Sigmoid colon (tissue), 7 donors: Measurements from ENCODE around the gene CHRNA7. TPM values are rescaled to one million over a fixed set of nuclear protein-coding genes. Genes with fewer than 3 reads are reported as not detected.

Experiments
- DNase-seq: peaks from one replicate; pipeline ENCODE4 v3.0.0-alpha.2; 2019
- H3K27ac ChIP-seq, 4 donors: fragments of 200-600 bp; sonication (generic); one replicate each; pipeline ENCODE4 v1.5.1; 2016 to 2019; ENCODE audit warnings: mild to moderate bottlenecking in 1 of 4
- H3K27me3 ChIP-seq, 3 donors: fragments of 200-600 bp; sonication (generic); one replicate each; pipeline ENCODE4 v1.5.1; 2019; ENCODE audit warnings: mild to moderate bottlenecking in 1 of 3
- H3K36me3 ChIP-seq, 4 donors: fragments of 200-600 bp; sonication (generic); one replicate each; pipeline ENCODE4 v1.5.1; 2016 to 2019
- H3K4me1 ChIP-seq, 4 donors: fragments of 200-600 bp; sonication (generic); one replicate each; pipeline ENCODE4 v1.5.1; 2017 to 2019
- H3K4me3 ChIP-seq, 4 donors: fragments of 200-600 bp; sonication (generic); one replicate each; pipeline ENCODE4 v1.5.1; 2017 to 2019; ENCODE audit warnings: mild to moderate bottlenecking in 2 of 4, moderate library complexity in 1 of 4
- H3K9me3 ChIP-seq, 4 donors: fragments of 200-600 bp in 3 of 4; sonication (generic) in 3 of 4; one replicate each; pipeline versions ENCODE4 v1.5.1 to v1.6.1; 2013 to 2019
- EP300 ChIP-seq, 4 donors: sonication (generic); formaldehyde crosslinking; IDR thresholded peaks; one replicate each; pipeline ENCODE4 v1.6.1; 2017; ENCODE audit warnings: antibody characterized with exemption in 4 of 4
- POLR2A ChIP-seq, 2 donors: fragments of 450-650 bp; IDR thresholded peaks; one replicate each; pipeline ENCODE4 v1.6.1; 2016; ENCODE audit warnings: antibody characterized with exemption in 2 of 2, mild to moderate bottlenecking in 2 of 2, moderate library complexity in 2 of 2
- POLR2AphosphoS5 ChIP-seq, 4 donors: sonication (generic); formaldehyde crosslinking; IDR thresholded peaks; one replicate each; pipeline ENCODE4 v1.6.1; 2017; ENCODE audit warnings: antibody characterized with exemption in 4 of 4
- WGBS, 2 donors: extraction: QIAGEN DNeasy Blood & Tissue Kit; methylation state at CpG; one replicate each; pipeline ENCODE4 v1.1.7; 2013; 5-methylcytosine and 5-hydroxymethylcytosine counted together
- intact Hi-C: fragments of 100-400 bp; cut with DNase I; formaldehyde crosslinking; loops from one replicate; pipeline ENCODE4 v1.15.1; 2023
- polyA plus RNA-seq, 3 donors: library from polyadenylated mRNA; stranded (reverse); fragments of 200-250 nt; gene quantifications; one replicate each; pipeline ENCODE4 v1.2.3, GENCODE V29; 2013
- total RNA-seq, 4 donors: library from RNA; depleted of rRNA; stranded (reverse); fragments of >200 nt; gene quantifications; one replicate each; pipeline ENCODE4 v1.1.0, GENCODE V29; 2016
- TF ChIP-seq, protein P1 (sequence below), 4 experiments: fragments of 450-650 bp in 3 of 4; fragments of 200-600 bp in 1 of 4; IDR thresholded peaks; one replicate each; pipeline ENCODE4 v1.5.1; 2016 to 2019; ENCODE audit warnings: antibody characterized with exemption in 4 of 4, mild to moderate bottlenecking in 3 of 4, moderate library complexity in 2 of 4
- donor health status: healthy with polysubstance abuse.
- donor health status: Bipolar disorder and iron deficiency.
- donor health status: healthy.

CHRNA7 gene
- total and polyA plus RNA-seq, 7 donors = 0.54 to 7.8 (median 1.4) TPM; not detected in 1

DNA sequence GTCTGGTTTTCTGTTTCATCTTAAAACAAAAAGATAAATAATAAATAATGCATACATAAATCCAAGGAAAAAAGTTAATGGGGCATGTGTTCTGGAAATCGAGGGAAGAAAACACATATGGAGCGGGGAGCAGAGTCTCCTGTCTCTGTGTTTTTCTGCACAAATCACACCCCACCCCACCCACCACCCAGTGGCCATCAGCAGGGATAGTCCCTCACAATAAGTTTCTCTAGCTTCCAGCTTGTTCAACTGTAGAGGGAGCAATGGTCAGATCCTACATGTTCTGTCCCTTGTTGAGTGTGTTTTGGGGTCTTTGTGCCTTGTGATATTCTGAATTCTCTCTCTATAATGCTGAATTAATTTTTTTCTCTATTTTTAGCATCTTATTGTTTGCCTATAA, 26.8 kb upstream of the CHRNA7 start:
- H3K9me3 ChIP-seq = no peaks in the 10 kb centered on the region
- intact Hi-C loops = no loop called here
- TF ChIP-seq EP300 (IDR thresholded peaks at IDR 0.05) (no peak), POLR2AphosphoS5 (IDR thresholded peaks at IDR 0.05) (no peak), POLR2A (IDR thresholded peaks at IDR 0.05) (no peak)
- TF ChIP-seq, protein P1, sequence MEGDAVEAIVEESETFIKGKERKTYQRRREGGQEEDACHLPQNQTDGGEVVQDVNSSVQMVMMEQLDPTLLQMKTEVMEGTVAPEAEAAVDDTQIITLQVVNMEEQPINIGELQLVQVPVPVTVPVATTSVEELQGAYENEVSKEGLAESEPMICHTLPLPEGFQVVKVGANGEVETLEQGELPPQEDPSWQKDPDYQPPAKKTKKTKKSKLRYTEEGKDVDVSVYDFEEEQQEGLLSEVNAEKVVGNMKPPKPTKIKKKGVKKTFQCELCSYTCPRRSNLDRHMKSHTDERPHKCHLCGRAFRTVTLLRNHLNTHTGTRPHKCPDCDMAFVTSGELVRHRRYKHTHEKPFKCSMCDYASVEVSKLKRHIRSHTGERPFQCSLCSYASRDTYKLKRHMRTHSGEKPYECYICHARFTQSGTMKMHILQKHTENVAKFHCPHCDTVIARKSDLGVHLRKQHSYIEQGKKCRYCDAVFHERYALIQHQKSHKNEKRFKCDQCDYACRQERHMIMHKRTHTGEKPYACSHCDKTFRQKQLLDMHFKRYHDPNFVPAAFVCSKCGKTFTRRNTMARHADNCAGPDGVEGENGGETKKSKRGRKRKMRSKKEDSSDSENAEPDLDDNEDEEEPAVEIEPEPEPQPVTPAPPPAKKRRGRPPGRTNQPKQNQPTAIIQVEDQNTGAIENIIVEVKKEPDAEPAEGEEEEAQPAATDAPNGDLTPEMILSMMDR (IDR thresholded peaks at IDR 0.05) = no peak
- H3K27me3 ChIP-seq = no peaks in the 10 kb centered on the region
- 84 to 90% methylated on average over 2 of the region's 2 CpGs for WGBS, 2 donors
- no peaks in the 10 kb centered on the region for H3K4me1 ChIP-seq
- H3K27ac ChIP-seq = no peak overlapping the region
- no peaks in the 10 kb centered on the region for H3K36me3 ChIP-seq
- H3K4me3 ChIP-seq = no peak overlapping the region
- no peak for DNase-seq

DNA sequence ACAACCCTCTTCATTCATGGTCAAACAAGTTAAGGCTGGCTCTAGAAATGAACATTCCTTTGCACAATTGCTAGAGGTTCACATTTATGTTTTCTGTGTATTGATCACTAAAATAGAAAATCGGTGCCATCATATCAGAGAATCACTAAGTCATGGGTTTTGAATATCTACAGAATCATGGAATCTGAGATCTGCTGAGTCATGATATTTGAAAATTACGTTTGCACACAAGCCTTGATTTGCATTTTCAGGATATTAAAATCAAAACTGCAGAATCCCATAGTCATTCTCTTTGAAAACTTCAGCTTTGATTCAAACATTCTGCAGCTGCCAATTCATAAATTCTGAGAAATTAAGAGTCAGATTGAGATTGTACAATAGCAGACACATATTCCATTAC, 26.1 kb upstream of the CHRNA7 start:
- 69 to 73% methylated on average over 2 of the region's 2 CpGs for WGBS, 2 donors
- TF ChIP-seq EP300 (IDR thresholded peaks at IDR 0.05) = no peak
- TF ChIP-seq, protein P1 (IDR thresholded peaks at IDR 0.05) = no peak
- TF ChIP-seq POLR2A (IDR thresholded peaks at IDR 0.05) = no peak
- TF ChIP-seq POLR2AphosphoS5 (IDR thresholded peaks at IDR 0.05) = no peak
- Histone ChIP-seq H3K9me3 (no peaks in the 10 kb centered on the region), H3K27ac (no peak overlapping the region), H3K27me3 (no peaks in the 10 kb centered on the region), H3K4me1 (no peaks in the 10 kb centered on the region), H3K36me3 (no peaks in the 10 kb centered on the region), H3K4me3 (no peak overlapping the region)
- intact Hi-C loops = no loop called here
- DNase-seq = no peak

DNA sequence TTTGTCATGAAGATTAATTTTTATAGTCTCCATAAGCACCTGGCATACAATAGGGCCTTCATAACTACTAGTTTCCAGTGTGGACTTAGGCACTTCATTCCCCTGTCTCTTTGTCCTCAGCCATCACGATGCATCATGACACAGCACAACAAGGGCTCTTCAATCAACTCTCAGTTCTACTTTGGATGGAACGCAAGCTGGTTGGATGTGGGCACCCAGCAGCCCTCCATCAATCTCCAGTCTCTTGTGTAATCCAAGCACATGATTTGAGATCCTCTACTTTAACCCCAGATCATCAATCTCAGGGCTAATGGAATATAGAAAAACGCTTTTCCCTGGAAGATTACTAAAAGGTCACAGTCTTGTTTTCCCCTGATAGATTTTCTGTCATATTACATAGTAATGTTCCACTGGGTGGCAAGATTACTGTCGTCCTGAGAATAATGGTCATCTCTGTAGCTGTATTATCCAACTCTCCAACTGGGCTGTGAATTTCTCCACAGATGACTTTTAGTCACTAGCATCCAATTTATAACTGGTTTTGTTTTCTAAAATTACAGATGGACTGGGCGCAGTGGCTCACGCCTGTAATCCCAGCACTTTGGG, 22.9 kb upstream of the CHRNA7 start:
- 78 to 82% methylated on average over 6 of the region's 6 CpGs for WGBS, 2 donors
- Histone ChIP-seq H3K4me3 (no peak overlapping the region), H3K4me1 (no peaks in the 10 kb centered on the region), H3K9me3 (no peaks in the 10 kb centered on the region), H3K36me3 (no peaks in the 10 kb centered on the region), H3K27ac (no peak overlapping the region), H3K27me3 (no peaks in the 10 kb centered on the region)
- no peak for DNase-seq
- TF ChIP-seq EP300 (IDR thresholded peaks at IDR 0.05) = no peak
- no peak for TF ChIP-seq POLR2AphosphoS5 (IDR thresholded peaks at IDR 0.05)
- TF ChIP-seq POLR2A (IDR thresholded peaks at IDR 0.05) = no peak
- TF ChIP-seq, protein P1 (IDR thresholded peaks at IDR 0.05) = no peak
- intact Hi-C loops = no loop called here

DNA sequence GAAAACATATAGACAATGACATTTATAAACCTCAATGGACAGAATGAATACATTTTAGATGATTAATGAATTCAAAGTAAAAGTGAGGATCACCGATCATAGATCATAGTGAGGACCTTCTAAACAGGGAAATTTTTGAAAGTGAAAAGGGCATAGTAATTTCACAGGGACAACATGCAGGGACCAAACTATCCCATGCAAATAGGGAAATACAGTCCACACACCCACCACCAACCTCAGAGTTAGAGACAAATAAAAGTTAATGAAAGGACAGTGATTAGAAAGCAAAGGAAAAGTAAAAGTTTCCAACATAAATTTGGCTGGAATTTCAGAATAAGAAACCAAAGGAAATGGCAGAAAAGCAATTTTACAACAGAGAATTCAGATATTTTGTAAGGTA, 15.4 kb upstream of the CHRNA7 start:
- no peaks in the 10 kb centered on the region for H3K36me3 ChIP-seq
- no peak for DNase-seq
- H3K27me3 ChIP-seq = no peaks in the 10 kb centered on the region
- no peak overlapping the region for H3K4me3 ChIP-seq
- no peak for TF ChIP-seq EP300 (IDR thresholded peaks at IDR 0.05)
- TF ChIP-seq, protein P1 (IDR thresholded peaks at IDR 0.05) = no peak
- TF ChIP-seq POLR2AphosphoS5 (IDR thresholded peaks at IDR 0.05) = no peak
- no peak for TF ChIP-seq POLR2A (IDR thresholded peaks at IDR 0.05)
- intact Hi-C loops = no loop called here
- H3K4me1 ChIP-seq = no peaks in the 10 kb centered on the region
- no peak overlapping the region for H3K27ac ChIP-seq
- H3K9me3 ChIP-seq = no peaks in the 10 kb centered on the region
- 91 to 98% methylated on average over 1 of the region's 1 CpG for WGBS, 2 donors

DNA sequence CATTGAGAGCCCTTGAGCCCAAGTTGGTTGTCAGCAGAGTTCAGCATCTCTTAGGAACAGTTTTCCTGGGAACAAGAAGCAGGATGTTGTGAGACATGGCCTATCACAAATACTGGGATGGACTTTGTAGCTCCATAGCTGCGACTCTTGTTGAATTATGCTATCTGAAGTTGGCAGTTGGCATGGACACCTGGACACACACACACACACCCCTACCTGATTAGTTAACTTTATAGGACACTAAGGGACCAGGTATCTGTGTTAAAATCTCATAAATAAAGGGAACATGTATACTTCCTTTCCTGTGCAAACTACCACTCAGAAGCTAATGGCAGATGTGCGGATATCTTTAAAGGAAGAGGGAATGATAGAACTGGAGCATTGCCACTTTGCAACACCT, 10.2 kb upstream of the CHRNA7 start:
- TF ChIP-seq POLR2AphosphoS5 (IDR thresholded peaks at IDR 0.05) (no peak), EP300 (IDR thresholded peaks at IDR 0.05) (no peak), POLR2A (IDR thresholded peaks at IDR 0.05) (no peak)
- TF ChIP-seq, protein P1 (IDR thresholded peaks at IDR 0.05) = no peak
- Histone ChIP-seq H3K27me3 (no peaks in the 10 kb centered on the region), H3K4me1 (no peaks in the 10 kb centered on the region), H3K9me3 (no peaks in the 10 kb centered on the region), H3K4me3 (no peak overlapping the region), H3K36me3 (no peaks in the 10 kb centered on the region), H3K27ac (no peak overlapping the region)
- DNase-seq = no peak
- 29 to 69% methylated on average over 2 of the region's 2 CpGs for WGBS, 2 donors
- intact Hi-C loops = no loop called here
